GM23338 (cell line): ENCODE results near the gene SON. TPM values are rescaled to one million over a fixed set of nuclear protein-coding genes. Genes with fewer than 3 reads are reported as not detected.

Experiments
- ATAC-seq: fragments of 200-7000 bp; cut with Tn5 transposase; 3 replicates; pipeline ENCODE4 v1.9.1; 2020
- DNase-seq: peaks from one replicate; pipeline ENCODE4 v3.0.0-alpha.2; 2015; ENCODE audit warnings: low spot score
- H2AFZ ChIP-seq: fragments of 200-600 bp; sonication (generic); 2 replicates; pipeline ENCODE4 v1.8.0; 2016; ENCODE audit warnings: antibody characterized with exemption, mild to moderate bottlenecking, moderate library complexity
- H3F3A ChIP-seq: fragments of 200-600 bp; sonication (generic); replicated peaks from 2 replicates; pipeline ENCODE4 v1.8.0; 2017; ENCODE audit warnings: antibody characterized with exemption, mixed run types, low read depth
- H3K27ac ChIP-seq: fragments of 200-600 bp; sonication (generic); 2 replicates; pipeline ENCODE4 v1.6.1; 2016; ENCODE audit warnings: low read depth
- H3K27me3 ChIP-seq: fragments of 200-600 bp; sonication (generic); 2 replicates; pipeline ENCODE4 v1.8.0; 2016; ENCODE audit warnings: mild to moderate bottlenecking, mixed run types, moderate library complexity; ENCODE audit not compliant: insufficient read depth
- H3K36me3 ChIP-seq: fragments of 200-600 bp; sonication (generic); 2 replicates; pipeline ENCODE4 v1.8.0; 2016; ENCODE audit warnings: mild to moderate bottlenecking; ENCODE audit not compliant: insufficient read depth
- H3K4me1 ChIP-seq: fragments of 200-600 bp; sonication (generic); 2 replicates; pipeline ENCODE4 v1.8.0; 2016; ENCODE audit warnings: mild to moderate bottlenecking, moderate library complexity; ENCODE audit not compliant: insufficient read depth
- H3K4me2 ChIP-seq: fragments of 200-600 bp; sonication (generic); 2 replicates; pipeline ENCODE4 v1.7.1; 2017; ENCODE audit warnings: mixed run types
- H3K4me3 ChIP-seq: fragments of 200-600 bp; sonication (generic); 2 replicates; pipeline ENCODE4 v1.6.1; 2016; ENCODE audit warnings: mixed run types
- H3K79me2 ChIP-seq: fragments of 200-600 bp; sonication (generic); replicated peaks from 2 replicates; pipeline ENCODE4 v1.8.0; 2017; ENCODE audit warnings: mild to moderate bottlenecking; ENCODE audit not compliant: insufficient read depth
- H3K9me2 ChIP-seq: fragments of 200-600 bp; sonication (generic); 2 replicates; pipeline ENCODE4 v1.8.0; 2017; ENCODE audit not compliant: insufficient read depth
- H4K20me1 ChIP-seq: fragments of 200-600 bp; sonication (generic); replicated peaks from 2 replicates; pipeline ENCODE4 v1.8.0; 2017; ENCODE audit warnings: mild to moderate bottlenecking; ENCODE audit not compliant: insufficient read depth
- H3K27ac Mint-ChIP-seq: 2 replicates; pipeline ENCODE4 v1.8.0; 2020; ENCODE audit warnings: inconsistent platforms, mild to moderate bottlenecking, moderate library complexity, mixed read lengths
- H3K27me3 Mint-ChIP-seq: 3 replicates; pipeline ENCODE4 v1.8.0; 2022; ENCODE audit warnings: low read depth, mild to moderate bottlenecking, moderate library complexity, mixed read lengths, inconsistent platforms; ENCODE audit not compliant: insufficient read depth, poor library complexity
- H3K36me3 Mint-ChIP-seq: 3 replicates; pipeline ENCODE4 v1.8.0; 2021; ENCODE audit warnings: low read depth, mild to moderate bottlenecking, inconsistent platforms, moderate library complexity, mixed read lengths
- H3K4me1 Mint-ChIP-seq: 3 replicates; pipeline ENCODE4 v1.8.0; 2020; ENCODE audit warnings: mild to moderate bottlenecking, inconsistent platforms, mixed read lengths
- H3K4me3 Mint-ChIP-seq: 3 replicates; pipeline ENCODE4 v1.8.0; 2021; ENCODE audit warnings: moderate library complexity, mild to moderate bottlenecking, inconsistent platforms, mixed read lengths
- H3K9me3 Mint-ChIP-seq: 3 replicates; pipeline ENCODE4 v1.8.0; 2020; ENCODE audit warnings: moderate library complexity, mild to moderate bottlenecking, inconsistent platforms, mixed read lengths
- EZH2 ChIP-seq: fragments of 200-600 bp; sonication (generic); IDR thresholded peaks from one replicate; pipeline ENCODE4 v1.8.0; 2017; ENCODE audit warnings: antibody characterized with exemption, mild to moderate bottlenecking, low read depth; ENCODE audit not compliant: unreplicated experiment
- EZH2phosphoT487 ChIP-seq: fragments of 200-600 bp; sonication (generic); IDR thresholded peaks from one replicate; pipeline ENCODE4 v1.8.1; 2018; ENCODE audit warnings: antibody characterized with exemption; ENCODE audit not compliant: unreplicated experiment
- JUNB ChIP-seq: IDR thresholded peaks from one replicate; pipeline ENCODE4 v1.6.1; 2016; ENCODE audit warnings: antibody characterized with exemption; ENCODE audit not compliant: unreplicated experiment
- NANOG ChIP-seq: IDR thresholded peaks from 2 replicates; pipeline ENCODE4 v1.6.1; 2016; ENCODE audit warnings: antibody characterized with exemption, borderline replicate concordance
- POLR2AphosphoS5 ChIP-seq: IDR thresholded peaks from 2 replicates; pipeline ENCODE4 v1.6.1; 2016; ENCODE audit warnings: antibody characterized with exemption, low read depth
- STAT1 ChIP-seq: IDR thresholded peaks from one replicate; pipeline ENCODE4 v1.6.1; 2016; ENCODE audit warnings: antibody characterized with exemption; ENCODE audit not compliant: unreplicated experiment
- ZNF114 ChIP-seq: fragments of 250-450 bp; sonication (Bioruptor Pico); IDR thresholded peaks from 2 replicates; pipeline ENCODE4 v1.5.0; 2020; ENCODE audit warnings: mild to moderate bottlenecking, moderate library complexity
- ZNF331 ChIP-seq: fragments of 250-450 bp; sonication (Bioruptor Pico); IDR thresholded peaks from 2 replicates; pipeline ENCODE4 v1.5.0; 2020; ENCODE audit warnings: low read depth, mild to moderate bottlenecking, moderate library complexity
- polyA plus RNA-seq: library from polyadenylated mRNA; unstranded; fragments of >200 nt; fragmentation: Nextera tagmentation; extraction: Ambion mirVana; gene quantifications from 2 replicates; pipeline ENCODE4 v1.2.1, GENCODE V29; 2016
- total RNA-seq: library from RNA; depleted of rRNA; stranded (reverse); fragments of >200 nt; shearing (Covaris generic); gene quantifications from 2 replicates; pipeline ENCODE4 v1.2.3, GENCODE V29; 2014
- TF ChIP-seq, protein P1 (sequence below), 2 experiments: fragments of 200-600 bp in 1 of 2; sonication (generic) in 1 of 2; conservative IDR thresholded peaks; 2 replicates each; pipeline versions ENCODE4 v1.5.1 to v1.6.1; 2016 to 2017; ENCODE audit warnings: antibody characterized with exemption in 2 of 2, low read depth in 2 of 2, mild to moderate bottlenecking in 2 of 2, moderate library complexity in 1 of 2
- TF ChIP-seq, protein P2 (sequence below): fragments of 250-450 bp; sonication (Bioruptor Pico); IDR thresholded peaks from 2 replicates; pipeline ENCODE4 v1.5.0; 2020; ENCODE audit warnings: mild to moderate bottlenecking, moderate library complexity
- TF ChIP-seq, protein P3 (sequence below): IDR thresholded peaks from 2 replicates; pipeline ENCODE4 v1.6.1; 2016; ENCODE audit warnings: antibody characterized with exemption

Gene SON
- total and polyA plus RNA-seq, 2 experiments from 2014 or later = 361 to 1,421 TPM

DNA sequence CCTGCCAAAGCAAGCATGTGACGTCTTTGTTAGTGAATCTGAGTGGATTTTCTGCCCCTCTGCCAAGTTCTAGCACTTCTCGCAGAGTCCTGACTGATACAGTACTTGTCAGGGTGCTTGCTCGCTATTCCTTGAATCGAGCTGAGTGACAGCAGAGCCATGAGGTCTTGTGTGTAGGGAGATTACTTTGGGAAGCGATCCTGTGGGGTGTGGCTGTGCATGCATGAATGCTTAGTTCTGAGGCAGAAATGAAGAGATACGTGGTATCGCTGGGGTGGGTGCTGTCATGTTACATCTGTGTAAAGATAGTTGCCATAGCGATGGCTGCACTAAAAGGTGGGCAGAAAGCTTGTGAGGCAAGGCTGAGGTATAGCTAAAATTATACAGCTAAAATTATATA is 32.0 kb upstream of the SON start (continued):
- TF ChIP-seq, protein P1, sequence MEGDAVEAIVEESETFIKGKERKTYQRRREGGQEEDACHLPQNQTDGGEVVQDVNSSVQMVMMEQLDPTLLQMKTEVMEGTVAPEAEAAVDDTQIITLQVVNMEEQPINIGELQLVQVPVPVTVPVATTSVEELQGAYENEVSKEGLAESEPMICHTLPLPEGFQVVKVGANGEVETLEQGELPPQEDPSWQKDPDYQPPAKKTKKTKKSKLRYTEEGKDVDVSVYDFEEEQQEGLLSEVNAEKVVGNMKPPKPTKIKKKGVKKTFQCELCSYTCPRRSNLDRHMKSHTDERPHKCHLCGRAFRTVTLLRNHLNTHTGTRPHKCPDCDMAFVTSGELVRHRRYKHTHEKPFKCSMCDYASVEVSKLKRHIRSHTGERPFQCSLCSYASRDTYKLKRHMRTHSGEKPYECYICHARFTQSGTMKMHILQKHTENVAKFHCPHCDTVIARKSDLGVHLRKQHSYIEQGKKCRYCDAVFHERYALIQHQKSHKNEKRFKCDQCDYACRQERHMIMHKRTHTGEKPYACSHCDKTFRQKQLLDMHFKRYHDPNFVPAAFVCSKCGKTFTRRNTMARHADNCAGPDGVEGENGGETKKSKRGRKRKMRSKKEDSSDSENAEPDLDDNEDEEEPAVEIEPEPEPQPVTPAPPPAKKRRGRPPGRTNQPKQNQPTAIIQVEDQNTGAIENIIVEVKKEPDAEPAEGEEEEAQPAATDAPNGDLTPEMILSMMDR (conservative IDR thresholded peaks at IDR 0.05; ENCODE audit: low read depth in 2 of 2) = no peak
- no peak for TF ChIP-seq POLR2AphosphoS5
- no peak for TF ChIP-seq ZNF114 (CRISPR knock-in tag)

DNA sequence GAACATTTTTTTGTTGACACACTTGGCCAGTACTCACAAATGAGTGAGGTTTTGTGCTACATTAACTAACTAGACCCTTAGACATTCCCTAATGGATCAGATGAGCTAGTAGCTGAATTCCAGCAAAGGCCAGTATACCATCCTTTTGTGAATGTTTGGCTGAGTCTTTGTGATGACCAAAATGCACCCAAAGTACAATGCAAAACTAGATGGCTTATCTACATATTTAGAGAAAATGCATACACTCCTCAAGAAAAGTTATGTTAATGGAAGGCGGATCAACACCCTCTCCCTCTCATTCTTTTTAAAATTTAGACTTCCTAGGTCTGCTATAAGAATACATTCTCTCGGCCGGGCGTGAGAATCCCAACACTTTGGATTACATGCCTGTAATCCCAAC is 31.2 kb upstream of the SON start:
- Histone ChIP-seq H3K4me2 (no peak overlapping the region), H3K79me2 (no peaks in the 10 kb centered on the region), H4K20me1 (peaks cover 10% of the 10 kb centered on the region; the same call in 1 of the 2 replicates)
- TF ChIP-seq, protein P2, sequence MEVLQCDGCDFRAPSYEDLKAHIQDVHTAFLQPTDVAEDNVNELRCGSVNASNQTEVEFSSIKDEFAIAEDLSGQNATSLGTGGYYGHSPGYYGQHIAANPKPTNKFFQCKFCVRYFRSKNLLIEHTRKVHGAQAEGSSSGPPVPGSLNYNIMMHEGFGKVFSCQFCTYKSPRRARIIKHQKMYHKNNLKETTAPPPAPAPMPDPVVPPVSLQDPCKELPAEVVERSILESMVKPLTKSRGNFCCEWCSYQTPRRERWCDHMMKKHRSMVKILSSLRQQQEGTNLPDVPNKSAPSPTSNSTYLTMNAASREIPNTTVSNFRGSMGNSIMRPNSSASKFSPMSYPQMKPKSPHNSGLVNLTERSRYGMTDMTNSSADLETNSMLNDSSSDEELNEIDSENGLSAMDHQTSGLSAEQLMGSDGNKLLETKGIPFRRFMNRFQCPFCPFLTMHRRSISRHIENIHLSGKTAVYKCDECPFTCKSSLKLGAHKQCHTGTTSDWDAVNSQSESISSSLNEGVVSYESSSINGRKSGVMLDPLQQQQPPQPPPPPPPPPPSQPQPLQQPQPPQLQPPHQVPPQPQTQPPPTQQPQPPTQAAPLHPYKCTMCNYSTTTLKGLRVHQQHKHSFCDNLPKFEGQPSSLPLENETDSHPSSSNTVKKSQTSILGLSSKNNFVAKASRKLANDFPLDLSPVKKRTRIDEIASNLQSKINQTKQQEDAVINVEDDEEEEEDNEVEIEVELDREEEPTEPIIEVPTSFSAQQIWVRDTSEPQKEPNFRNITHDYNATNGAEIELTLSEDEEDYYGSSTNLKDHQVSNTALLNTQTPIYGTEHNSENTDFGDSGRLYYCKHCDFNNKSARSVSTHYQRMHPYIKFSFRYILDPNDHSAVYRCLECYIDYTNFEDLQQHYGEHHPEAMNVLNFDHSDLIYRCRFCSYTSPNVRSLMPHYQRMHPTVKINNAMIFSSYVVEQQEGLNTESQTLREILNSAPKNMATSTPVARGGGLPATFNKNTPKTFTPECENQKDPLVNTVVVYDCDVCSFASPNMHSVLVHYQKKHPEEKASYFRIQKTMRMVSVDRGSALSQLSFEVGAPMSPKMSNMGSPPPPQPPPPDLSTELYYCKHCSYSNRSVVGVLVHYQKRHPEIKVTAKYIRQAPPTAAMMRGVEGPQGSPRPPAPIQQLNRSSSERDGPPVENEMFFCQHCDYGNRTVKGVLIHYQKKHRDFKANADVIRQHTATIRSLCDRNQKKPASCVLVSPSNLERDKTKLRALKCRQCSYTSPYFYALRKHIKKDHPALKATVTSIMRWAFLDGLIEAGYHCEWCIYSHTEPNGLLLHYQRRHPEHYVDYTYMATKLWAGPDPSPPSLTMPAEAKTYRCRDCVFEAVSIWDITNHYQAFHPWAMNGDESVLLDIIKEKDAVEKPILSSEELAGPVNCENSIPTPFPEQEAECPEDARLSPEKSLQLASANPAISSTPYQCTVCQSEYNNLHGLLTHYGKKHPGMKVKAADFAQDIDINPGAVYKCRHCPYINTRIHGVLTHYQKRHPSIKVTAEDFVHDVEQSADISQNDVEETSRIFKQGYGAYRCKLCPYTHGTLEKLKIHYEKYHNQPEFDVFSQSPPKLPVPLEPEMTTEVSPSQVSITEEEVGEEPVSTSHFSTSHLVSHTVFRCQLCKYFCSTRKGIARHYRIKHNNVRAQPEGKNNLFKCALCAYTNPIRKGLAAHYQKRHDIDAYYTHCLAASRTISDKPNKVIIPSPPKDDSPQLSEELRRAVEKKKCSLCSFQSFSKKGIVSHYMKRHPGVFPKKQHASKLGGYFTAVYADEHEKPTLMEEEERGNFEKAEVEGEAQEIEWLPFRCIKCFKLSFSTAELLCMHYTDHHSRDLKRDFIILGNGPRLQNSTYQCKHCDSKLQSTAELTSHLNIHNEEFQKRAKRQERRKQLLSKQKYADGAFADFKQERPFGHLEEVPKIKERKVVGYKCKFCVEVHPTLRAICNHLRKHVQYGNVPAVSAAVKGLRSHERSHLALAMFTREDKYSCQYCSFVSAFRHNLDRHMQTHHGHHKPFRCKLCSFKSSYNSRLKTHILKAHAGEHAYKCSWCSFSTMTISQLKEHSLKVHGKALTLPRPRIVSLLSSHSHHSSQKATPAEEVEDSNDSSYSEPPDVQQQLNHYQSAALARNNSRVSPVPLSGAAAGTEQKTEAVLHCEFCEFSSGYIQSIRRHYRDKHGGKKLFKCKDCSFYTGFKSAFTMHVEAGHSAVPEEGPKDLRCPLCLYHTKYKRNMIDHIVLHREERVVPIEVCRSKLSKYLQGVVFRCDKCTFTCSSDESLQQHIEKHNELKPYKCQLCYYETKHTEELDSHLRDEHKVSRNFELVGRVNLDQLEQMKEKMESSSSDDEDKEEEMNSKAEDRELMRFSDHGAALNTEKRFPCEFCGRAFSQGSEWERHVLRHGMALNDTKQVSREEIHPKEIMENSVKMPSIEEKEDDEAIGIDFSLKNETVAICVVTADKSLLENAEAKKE (CRISPR knock-in tag) = no peak
- TF ChIP-seq NANOG = no peak
- TF ChIP-seq EZH2phosphoT487 = no peak
- TF ChIP-seq JUNB = no peak
- no peak for TF ChIP-seq POLR2AphosphoS5
- no peak for TF ChIP-seq ZNF331 (CRISPR knock-in tag)
- TF ChIP-seq, protein P1 (conservative IDR thresholded peaks at IDR 0.05; ENCODE audit: low read depth in 2 of 2) = no peak
- TF ChIP-seq EZH2 = no peak
- TF ChIP-seq, protein P3, sequence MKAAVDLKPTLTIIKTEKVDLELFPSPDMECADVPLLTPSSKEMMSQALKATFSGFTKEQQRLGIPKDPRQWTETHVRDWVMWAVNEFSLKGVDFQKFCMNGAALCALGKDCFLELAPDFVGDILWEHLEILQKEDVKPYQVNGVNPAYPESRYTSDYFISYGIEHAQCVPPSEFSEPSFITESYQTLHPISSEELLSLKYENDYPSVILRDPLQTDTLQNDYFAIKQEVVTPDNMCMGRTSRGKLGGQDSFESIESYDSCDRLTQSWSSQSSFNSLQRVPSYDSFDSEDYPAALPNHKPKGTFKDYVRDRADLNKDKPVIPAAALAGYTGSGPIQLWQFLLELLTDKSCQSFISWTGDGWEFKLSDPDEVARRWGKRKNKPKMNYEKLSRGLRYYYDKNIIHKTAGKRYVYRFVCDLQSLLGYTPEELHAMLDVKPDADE = no peak
- TF ChIP-seq STAT1 = no peak

More for the DNA sequence above, 31.2 kb upstream of the SON start:
- Histone ChIP-seq H3K4me1 (no peaks in the 10 kb centered on the region), H3F3A (peaks cover 16% of the 10 kb centered on the region), H3K9me2 (no peaks in the 10 kb centered on the region), H3K27me3 (no peaks in the 10 kb centered on the region), H3K36me3 (peaks cover 94% of the 10 kb centered on the region), H3K27ac (no peak overlapping the region), H3K4me3 (no peak overlapping the region), H2AFZ (no peak overlapping the region)
- DNase-seq = no peak
- Mint-ChIP-seq H3K36me3 (peaks cover 94% of the 10 kb centered on the region), H3K4me3 (no peak overlapping the region), H3K27ac (no peak overlapping the region), H3K4me1 (no peaks in the 10 kb centered on the region), H3K27me3 (peaks cover 2% of the 10 kb centered on the region), H3K9me3 (no peaks in the 10 kb centered on the region; the same call in 1 of the 3 replicates)
- no peak for ATAC-seq
